ENCODE results near the gene COL9A1. TPM values are rescaled to one million over a fixed set of nuclear protein-coding genes. Genes with fewer than 3 reads are reported as not detected.

The COL9A1 gene
- total RNA-seq, 1 donor from 2014 or later = not detected

GRCh38 chr6:70176842-70177550 lies 125.9 kb downstream of the COL9A1 start:
- intact Hi-C loops (cut with micrococcal nuclease) = no loop called here

DNA sequence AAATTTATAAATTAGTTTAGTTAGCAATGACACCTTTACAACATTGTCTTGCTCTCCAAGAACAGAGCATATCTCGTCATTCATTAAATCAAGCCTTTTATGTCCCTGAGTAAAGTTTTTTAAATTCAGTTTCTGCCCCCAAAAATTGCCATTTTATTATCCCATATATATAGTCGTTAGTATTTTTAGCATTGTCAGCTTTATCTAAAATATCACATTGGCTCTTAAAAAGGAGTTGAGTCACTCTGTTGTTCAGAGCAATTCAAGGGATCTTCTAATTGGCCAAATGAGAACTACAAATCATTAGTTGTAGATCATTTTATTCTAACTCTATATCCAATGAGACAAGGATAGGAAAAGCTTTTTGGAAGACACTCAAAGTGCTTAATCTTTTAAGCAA lies 127.1 kb downstream of the COL9A1 start:
- intact Hi-C loops (cut with micrococcal nuclease) = no loop called here

DNA sequence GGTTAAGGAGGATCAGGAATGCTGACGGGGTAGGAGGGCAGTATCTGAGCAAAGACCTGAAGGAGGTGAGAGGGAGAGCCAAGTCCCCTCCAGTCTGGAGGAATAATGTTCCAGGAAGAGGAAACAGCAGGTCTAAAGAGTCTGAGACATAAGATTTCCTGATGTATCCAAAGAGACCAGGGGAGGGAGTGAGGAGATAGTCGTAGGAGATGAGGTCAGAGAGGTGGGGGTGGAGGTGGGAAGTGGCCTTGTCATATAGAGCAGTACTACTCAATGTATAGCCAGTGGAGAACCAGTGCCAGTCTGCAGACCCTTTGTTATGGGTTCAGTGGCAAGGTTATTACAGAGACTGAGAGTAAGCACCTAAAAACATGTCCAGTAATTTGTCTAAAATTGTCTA lies 130.6 kb downstream of the COL9A1 start:
- intact Hi-C loops (cut with micrococcal nuclease) = no loop called here

- intact Hi-C loops (cut with micrococcal nuclease) = no loop called here
These were observed 131.6 kb downstream of the COL9A1 start for GRCh38 chr6:70171236-70171635.

GRCh38 chr6:70168681-70169377 lies 134.1 kb downstream of the COL9A1 start:
- intact Hi-C loops (cut with micrococcal nuclease) = loop anchor here (5.0 kb wide), 1 partner anchor 1532 kb away; the partner anchor contains the start of gene ADGRB3

Other genes with a start within 250 kb of the COL9A1 start
- 10.8 and 11.2 TPM in 2 replicates for gene FAM135A, start 110.4 kb upstream of the COL9A1 start, total RNA-seq

Measured in T-helper 1 cell treated with Interleukin-12 subunit alpha and Interleukin-12 subunit beta and Interleukin-4 antibody, amounts not matched to agents 30 ng/mL and 1 ng/mL, for 36 hours (primary cell).